HG03457 (cell line): ENCODE results near the gene MAST1.
"Not testable (repeated sequence)": the region's sequence is repeated elsewhere in the genome, so short reads cannot be mapped to it uniquely, and the experiment has no call there.

ENCODE experiments used
- ATAC-seq: cut with Tn5 transposase; IDR thresholded peaks from one replicate; pipeline ENCODE4 v1.9.1; 2021; ENCODE audit warnings: moderate number of reproducible peaks; ENCODE audit not compliant: unreplicated experiment

Gene MAST1

GRCh38 chr19:12800923-12801465, 37.3 kb upstream of the MAST1 start:
- ATAC-seq = no peak

- ATAC-seq = no peak
Observed at GRCh38 chr19:12801466-12802266, 36.6 kb upstream of the MAST1 start, which contains the start of the genes PRDX2 and THSD8. PRDX2 (minus strand) TSS chr19:12801800; CDS start chr19:12801261, 539 bp downstream. THSD8 (plus strand) TSS chr19:12802069; CDS start chr19:12802072, 3 bp downstream.

GRCh38 chr19:12802267-12803106, 35.8 kb upstream of the MAST1 start:
- ATAC-seq = no peak

GRCh38 chr19:12804051-12804450, 34.3 kb upstream of the MAST1 start:
- ATAC-seq = no peak

- no peak for ATAC-seq
Observed at GRCh38 chr19:12806242-12807081, 31.9 kb upstream of the MAST1 start, which contains the start of gene RNASEH2A. RNASEH2A (plus strand) TSS chr19:12806584; CDS start chr19:12806674, 90 bp downstream.

GRCh38 chr19:12815088-12815487, 23.2 kb upstream of the MAST1 start:
- ATAC-seq = no peak

GRCh38 chr19:12817188-12817587, 21.1 kb upstream of the MAST1 start:
- not testable (repeated sequence) for ATAC-seq

GRCh38 chr19:12817810-12818209, 20.5 kb upstream of the MAST1 start:
- ATAC-seq = not testable (repeated sequence)

GRCh38 chr19:12821761-12822160, 16.6 kb upstream of the MAST1 start:
- no peak for ATAC-seq

- no peak for ATAC-seq
Observed at GRCh38 chr19:12825254-12826131, 12.8 kb upstream of the MAST1 start.

- no peak for ATAC-seq
Observed at GRCh38 chr19:12828494-12828893, 9.8 kb upstream of the MAST1 start.

GRCh38 chr19:12833418-12833737, 4.9 kb upstream of the MAST1 start:
- ATAC-seq = no peak

- no peak for ATAC-seq
Observed at GRCh38 chr19:12833738-12834565, 4.4 kb upstream of the MAST1 start.

- ATAC-seq = no peak
Observed at GRCh38 chr19:12834566-12834943, 3.8 kb upstream of the MAST1 start, which contains the start of gene RTBDN. RTBDN (minus strand) TSS chr19:12834579; CDS start chr19:12829979, 4,600 bp downstream.

GRCh38 chr19:12834976-12835757, 3.1 kb upstream of the MAST1 start:
- ATAC-seq = no peak

GRCh38 chr19:12836529-12836863, 1.8 kb upstream of the MAST1 start:
- no peak for ATAC-seq

- no peak for ATAC-seq
Observed at GRCh38 chr19:12837225-12837624, 1.1 kb upstream of the MAST1 start.
